Progenitor cell of endocrine pancreas (in vitro differentiated cells): ENCODE results near the gene DNM1L. TPM values are rescaled to one million over a fixed set of nuclear protein-coding genes. Genes with fewer than 3 reads are reported as not detected.

ENCODE experiments used
- DNase-seq: peaks from one replicate; pipeline ENCODE4 v3.0.0; 2021; ENCODE audit warnings: low spot score; ENCODE audit not compliant: unreplicated experiment
- H3K27ac Mint-ChIP-seq: 2 replicates; pipeline ENCODE4 v1.8.0; 2021; ENCODE audit warnings: mild to moderate bottlenecking, moderate library complexity, mixed read lengths
- H3K27me3 Mint-ChIP-seq: 2 replicates; pipeline ENCODE4 v1.8.0; 2021; ENCODE audit warnings: mixed read lengths
- H3K36me3 Mint-ChIP-seq: 2 replicates; pipeline ENCODE4 v1.8.0; 2022; ENCODE audit warnings: mixed read lengths; ENCODE audit not compliant: insufficient read depth
- H3K4me1 Mint-ChIP-seq: 2 replicates; pipeline ENCODE4 v1.8.0; 2021; ENCODE audit warnings: low read depth, mixed read lengths
- H3K4me3 Mint-ChIP-seq: 2 replicates; pipeline ENCODE4 v1.8.0; 2021; ENCODE audit warnings: low read depth, mild to moderate bottlenecking, moderate library complexity, mixed read lengths
- H3K9me3 Mint-ChIP-seq: 2 replicates; pipeline ENCODE4 v1.8.0; 2021; ENCODE audit warnings: low read depth, mixed read lengths
- CTCF ChIP-seq: fragments of 200-600 bp; sonication (generic); IDR thresholded peaks from one replicate; pipeline ENCODE4 v1.5.0; 2021; ENCODE audit warnings: antibody characterized with exemption, mild to moderate bottlenecking; ENCODE audit not compliant: unreplicated experiment
- total RNA-seq: library from RNA; stranded (reverse); gene quantifications from 2 replicates; pipeline ENCODE4 v1.2.1, GENCODE V29; 2021

The DNM1L gene
- total RNA-seq, 1 donor from 2014 or later, result 150 TPM

- DNase-seq, result no peak
- Mint-ChIP-seq H3K36me3 (peaks cover 22% of the 10 kb centered on the region), H3K27me3 (no peaks in the 10 kb centered on the region), H3K27ac (no peak overlapping the region), H3K4me3 (peak overlapping the region; percentile 44), H3K4me1 (peaks cover 16% of the 10 kb centered on the region), H3K9me3 (peaks cover 5% of the 10 kb centered on the region)
- no peak for TF ChIP-seq CTCF
Observed at GRCh38 chr12:32681272-32681671, 2.2 kb downstream of the DNM1L start.

GRCh38 chr12:32686340-32686739 lies 7.2 kb downstream of the DNM1L start:
- TF ChIP-seq CTCF, result no peak
- Mint-ChIP-seq H3K4me3 (no peak overlapping the region), H3K27me3 (no peaks in the 10 kb centered on the region), H3K27ac (no peak overlapping the region), H3K36me3 (peaks cover 44% of the 10 kb centered on the region), H3K4me1 (peaks cover 1% of the 10 kb centered on the region), H3K9me3 (peaks cover 25% of the 10 kb centered on the region)
- no peak for DNase-seq

- no peaks in the 10 kb centered on the region for H3K27me3 Mint-ChIP-seq
- peaks cover 55% of the 10 kb centered on the region for H3K36me3 Mint-ChIP-seq
- no peak for TF ChIP-seq CTCF
- no peak overlapping the region for H3K27ac Mint-ChIP-seq
- no peak for DNase-seq
- no peaks in the 10 kb centered on the region for H3K4me1 Mint-ChIP-seq
- H3K9me3 Mint-ChIP-seq, result peaks cover 29% of the 10 kb centered on the region
- H3K4me3 Mint-ChIP-seq, result no peak overlapping the region
Observed at GRCh38 chr12:32688786-32689185, 9.7 kb downstream of the DNM1L start.

DNA sequence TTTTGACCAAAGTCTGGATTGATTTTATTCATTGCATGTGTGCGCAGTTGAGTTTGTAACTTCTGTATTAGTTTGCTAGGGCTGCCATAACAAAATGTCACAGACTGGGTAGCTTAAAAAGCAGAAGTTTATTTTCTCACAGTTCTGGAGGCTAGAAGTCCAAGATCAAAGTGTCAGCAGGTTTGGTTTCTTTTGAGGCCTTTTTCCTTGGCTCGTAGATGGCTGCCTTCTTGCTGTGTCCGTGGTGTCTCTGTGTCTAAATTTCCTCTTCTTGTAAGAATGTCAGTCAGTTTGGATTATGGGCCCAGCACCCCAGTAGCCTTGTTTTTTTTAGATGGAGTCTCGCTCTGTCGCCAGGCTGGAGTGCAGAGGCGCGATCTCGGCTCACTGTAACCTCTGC lies 11.8 kb downstream of the DNM1L start:
- Mint-ChIP-seq H3K9me3 (peaks cover 42% of the 10 kb centered on the region), H3K27ac (no peak overlapping the region), H3K4me3 (no peak overlapping the region), H3K27me3 (no peaks in the 10 kb centered on the region), H3K36me3 (peaks cover 54% of the 10 kb centered on the region), H3K4me1 (no peaks in the 10 kb centered on the region)
- no peak for DNase-seq
- no peak for TF ChIP-seq CTCF

GRCh38 chr12:32692358-32692757 lies 13.3 kb downstream of the DNM1L start:
- H3K9me3 Mint-ChIP-seq, result peaks cover 34% of the 10 kb centered on the region
- H3K4me1 Mint-ChIP-seq, result peaks cover 2% of the 10 kb centered on the region
- H3K27ac Mint-ChIP-seq, result no peak overlapping the region
- peaks cover 45% of the 10 kb centered on the region for H3K36me3 Mint-ChIP-seq
- no peaks in the 10 kb centered on the region for H3K27me3 Mint-ChIP-seq
- H3K4me3 Mint-ChIP-seq, result no peak overlapping the region
- no peak for TF ChIP-seq CTCF
- no peak for DNase-seq
